GM12878 (cell line): ENCODE measurements around the gene SLX9. TPM values are rescaled to one million over a fixed set of nuclear protein-coding genes. Genes with fewer than 3 reads are reported as not detected.

Experiments
- CHD4 ChIP-seq: fragments of 200-600 bp; sonication (generic); IDR thresholded peaks from 2 replicates; pipeline ENCODE4 v1.6.1; 2016; ENCODE audit warnings: mild to moderate bottlenecking
- EED ChIP-seq: sonication (generic); IDR thresholded peaks from 2 replicates; pipeline ENCODE4 v1.6.1; 2016; ENCODE audit warnings: antibody characterized with exemption, low read depth
- JUND ChIP-seq: IDR thresholded peaks from 2 replicates; pipeline ENCODE4 v1.6.1; 2012; ENCODE audit warnings: low read depth, mild to moderate bottlenecking, low read length, improper control_type of control experiment, moderate library complexity
- NFYA ChIP-seq: IDR thresholded peaks from 2 replicates; pipeline ENCODE4 v1.6.1; 2011; ENCODE audit warnings: low read depth, mild to moderate bottlenecking, low read length, improper control_type of control experiment, borderline replicate concordance
- NR2F1 ChIP-seq: fragments of 450-650 bp; conservative IDR thresholded peaks from 2 replicates; pipeline ENCODE4 v1.6.1; 2017; ENCODE audit warnings: mild to moderate bottlenecking
- RUNX3 ChIP-seq: IDR thresholded peaks from 2 replicates; pipeline ENCODE4 v1.6.1; 2012; ENCODE audit warnings: low read length, inconsistent platforms
- TARDBP ChIP-seq: IDR thresholded peaks from 2 replicates; pipeline ENCODE4 v1.6.1; 2016; ENCODE audit warnings: borderline replicate concordance
- TCF7 ChIP-seq: IDR thresholded peaks from 2 replicates; pipeline ENCODE4 v1.6.1; 2014; ENCODE audit warnings: antibody characterized with exemption, borderline replicate concordance
- polyA plus RNA-seq, 11 experiments: library from polyadenylated mRNA; depleted of rRNA in 4 of 11; unstranded in 6 of 11; stranded (reverse) in 5 of 11; fragments of >200 nt; fragmentation: Nextera tagmentation in 4 of 11; fragmentation: Illumina TruSeq in 1 of 11; extraction: Ambion mirVana in 4 of 11; extraction: Trizol in 1 of 11; gene quantifications; 1 replicate in 1 of 11; 2 replicates in 10 of 11; pipeline versions ENCODE4 v1.2.1 to v1.2.3, GENCODE V29; 2011 to 2016; ENCODE audit warnings: inconsistent platforms in 2 of 11, missing spikeins in 2 of 11, low read depth in 1 of 11
- total RNA-seq, 4 experiments: library from RNA; depleted of rRNA in 3 of 4; stranded (reverse); fragments of >200 nt in 3 of 4; fragmentation: Illumina TruSeq in 1 of 4; extraction: Trizol in 1 of 4; gene quantifications; 2 replicates each; pipeline versions ENCODE4 v1.2.1 to v1.2.3, GENCODE V29; 2013 to 2021
- TF ChIP-seq, protein P1 (sequence below): IDR thresholded peaks from 2 replicates; pipeline ENCODE4 v1.6.1; 2012; ENCODE audit warnings: improper control_type of control experiment, low read depth, low read length; ENCODE audit not compliant: insufficient replicate concordance

Gene SLX9
- total and polyA plus RNA-seq, 10 of the 15 experiments (the other 5 are each of a cell fraction or from before 2014, with no cell fraction given): 0.69 to 81.3 (median 33.9) TPM

DNA sequence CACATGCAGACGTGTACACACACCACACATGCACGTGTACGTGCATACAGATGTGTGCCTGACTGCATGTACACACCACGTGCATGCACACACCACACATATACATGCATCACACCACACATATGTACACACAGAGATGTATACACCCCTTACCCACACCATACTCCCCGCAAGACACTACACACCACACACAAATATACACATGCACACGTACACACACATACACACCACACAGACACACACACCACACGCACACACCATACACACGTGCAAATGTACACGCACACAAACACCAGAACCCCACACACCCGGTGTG is 28.8 kb upstream of the SLX9 start (continued):
- TF ChIP-seq, protein P1, sequence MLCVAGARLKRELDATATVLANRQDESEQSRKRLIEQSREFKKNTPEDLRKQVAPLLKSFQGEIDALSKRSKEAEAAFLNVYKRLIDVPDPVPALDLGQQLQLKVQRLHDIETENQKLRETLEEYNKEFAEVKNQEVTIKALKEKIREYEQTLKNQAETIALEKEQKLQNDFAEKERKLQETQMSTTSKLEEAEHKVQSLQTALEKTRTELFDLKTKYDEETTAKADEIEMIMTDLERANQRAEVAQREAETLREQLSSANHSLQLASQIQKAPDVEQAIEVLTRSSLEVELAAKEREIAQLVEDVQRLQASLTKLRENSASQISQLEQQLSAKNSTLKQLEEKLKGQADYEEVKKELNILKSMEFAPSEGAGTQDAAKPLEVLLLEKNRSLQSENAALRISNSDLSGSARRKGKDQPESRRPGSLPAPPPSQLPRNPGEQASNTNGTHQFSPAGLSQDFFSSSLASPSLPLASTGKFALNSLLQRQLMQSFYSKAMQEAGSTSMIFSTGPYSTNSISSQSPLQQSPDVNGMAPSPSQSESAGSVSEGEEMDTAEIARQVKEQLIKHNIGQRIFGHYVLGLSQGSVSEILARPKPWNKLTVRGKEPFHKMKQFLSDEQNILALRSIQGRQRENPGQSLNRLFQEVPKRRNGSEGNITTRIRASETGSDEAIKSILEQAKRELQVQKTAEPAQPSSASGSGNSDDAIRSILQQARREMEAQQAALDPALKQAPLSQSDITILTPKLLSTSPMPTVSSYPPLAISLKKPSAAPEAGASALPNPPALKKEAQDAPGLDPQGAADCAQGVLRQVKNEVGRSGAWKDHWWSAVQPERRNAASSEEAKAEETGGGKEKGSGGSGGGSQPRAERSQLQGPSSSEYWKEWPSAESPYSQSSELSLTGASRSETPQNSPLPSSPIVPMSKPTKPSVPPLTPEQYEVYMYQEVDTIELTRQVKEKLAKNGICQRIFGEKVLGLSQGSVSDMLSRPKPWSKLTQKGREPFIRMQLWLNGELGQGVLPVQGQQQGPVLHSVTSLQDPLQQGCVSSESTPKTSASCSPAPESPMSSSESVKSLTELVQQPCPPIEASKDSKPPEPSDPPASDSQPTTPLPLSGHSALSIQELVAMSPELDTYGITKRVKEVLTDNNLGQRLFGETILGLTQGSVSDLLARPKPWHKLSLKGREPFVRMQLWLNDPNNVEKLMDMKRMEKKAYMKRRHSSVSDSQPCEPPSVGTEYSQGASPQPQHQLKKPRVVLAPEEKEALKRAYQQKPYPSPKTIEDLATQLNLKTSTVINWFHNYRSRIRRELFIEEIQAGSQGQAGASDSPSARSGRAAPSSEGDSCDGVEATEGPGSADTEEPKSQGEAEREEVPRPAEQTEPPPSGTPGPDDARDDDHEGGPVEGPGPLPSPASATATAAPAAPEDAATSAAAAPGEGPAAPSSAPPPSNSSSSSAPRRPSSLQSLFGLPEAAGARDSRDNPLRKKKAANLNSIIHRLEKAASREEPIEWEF: no peak
- TF ChIP-seq EED: no peak
- no peak for TF ChIP-seq NFYA
- TF ChIP-seq RUNX3: no peak
- no peak for TF ChIP-seq TCF7
- no peak for TF ChIP-seq JUND
- no peak for TF ChIP-seq TARDBP
- TF ChIP-seq CHD4: no peak
- TF ChIP-seq NR2F1: no peak
